Mesenchymal stem cell (in vitro differentiated cells and primary cell): ENCODE results near the gene TSFM.

Source experiments
- DNase-seq: peaks from one replicate; pipeline ENCODE4 v3.0.0-alpha.2; 2013
- H2AFZ ChIP-seq: one replicate; pipeline ENCODE4 v1.6.1; 2013; ENCODE audit warnings: low read depth, mild to moderate bottlenecking, control low read depth, inconsistent platforms, low read length, moderate library complexity
- H2AK5ac ChIP-seq: 2 replicates; pipeline ENCODE4 v1.6.1; 2013; ENCODE audit warnings: low read length, moderate library complexity, mild to moderate bottlenecking, inconsistent platforms; ENCODE audit not compliant: severe bottlenecking
- H2BK120ac ChIP-seq: one replicate; pipeline ENCODE4 v1.6.1; 2013; ENCODE audit warnings: low read depth, mild to moderate bottlenecking, inconsistent platforms, low read length, moderate library complexity
- H2BK12ac ChIP-seq, 2 experiments: one replicate each; pipeline ENCODE4 v1.6.1; 2013; ENCODE audit warnings: inconsistent platforms in 2 of 2, low read length in 2 of 2, mild to moderate bottlenecking in 2 of 2, moderate library complexity in 2 of 2, control low read depth in 1 of 2
- H2BK15ac ChIP-seq: one replicate; pipeline ENCODE4 v1.6.1; 2013; ENCODE audit warnings: mild to moderate bottlenecking, low read depth, inconsistent platforms; ENCODE audit not compliant: poor library complexity, severe bottlenecking
- H2BK5ac ChIP-seq: 2 replicates; pipeline ENCODE4 v1.6.1; 2013; ENCODE audit warnings: low read depth, mild to moderate bottlenecking, low read length, control low read depth, inconsistent platforms; ENCODE audit not compliant: poor library complexity, severe bottlenecking
- H3K14ac ChIP-seq, 2 experiments: one replicate each; pipeline ENCODE4 v1.6.1; 2013; ENCODE audit warnings: inconsistent platforms in 2 of 2, low read length in 2 of 2, control low read depth in 1 of 2, mild to moderate bottlenecking in 1 of 2, moderate library complexity in 1 of 2
- H3K18ac ChIP-seq, 2 experiments: one replicate each; pipeline ENCODE4 v1.6.1; 2013; ENCODE audit warnings: inconsistent platforms in 2 of 2, low read length in 2 of 2, control low read depth in 1 of 2, low read depth in 1 of 2, mild to moderate bottlenecking in 1 of 2
- H3K23ac ChIP-seq, 2 experiments: one replicate each; pipeline ENCODE4 v1.6.1; 2013; ENCODE audit warnings: inconsistent platforms in 2 of 2, low read length in 2 of 2, mild to moderate bottlenecking in 2 of 2, moderate library complexity in 2 of 2, control low read depth in 1 of 2
- H3K27ac ChIP-seq: 2 replicates; pipeline ENCODE4 v1.5.1; 2013; ENCODE audit warnings: mild to moderate bottlenecking, moderate library complexity, low read length, control low read depth, inconsistent platforms; ENCODE audit not compliant: poor library complexity, severe bottlenecking
- H3K27me3 ChIP-seq, 2 experiments: 2 replicates each; pipeline versions ENCODE4 v1.6.1 to v1.7.0; 2013; ENCODE audit warnings: low read length in 2 of 2, mild to moderate bottlenecking in 2 of 2, moderate library complexity in 2 of 2, control low read depth in 1 of 2, inconsistent platforms in 1 of 2; ENCODE audit not compliant: control insufficient read depth in 1 of 2, insufficient read depth in 1 of 2
- H3K36me3 ChIP-seq, 2 experiments: 2 replicates each; pipeline versions ENCODE4 v1.6.1 to v1.7.0; 2013; ENCODE audit warnings: low read length in 2 of 2, control low read depth in 1 of 2, inconsistent platforms in 1 of 2, low read depth in 1 of 2, mild to moderate bottlenecking in 1 of 2; ENCODE audit not compliant: insufficient read depth in 2 of 2, control insufficient read depth in 1 of 2
- H3K4ac ChIP-seq, 2 experiments: one replicate each; pipeline ENCODE4 v1.6.1; 2013; ENCODE audit warnings: inconsistent platforms in 2 of 2, low read length in 2 of 2, mild to moderate bottlenecking in 2 of 2, moderate library complexity in 2 of 2, control low read depth in 1 of 2, low read depth in 1 of 2
- H3K4me1 ChIP-seq: 2 replicates; pipeline ENCODE4 v1.6.1; 2013; ENCODE audit warnings: low read depth, low read length, control low read depth; ENCODE audit not compliant: control insufficient read depth, insufficient read depth
- H3K4me2 ChIP-seq: 2 replicates; pipeline ENCODE4 v1.6.1; 2013; ENCODE audit warnings: low read length, mild to moderate bottlenecking, inconsistent platforms; ENCODE audit not compliant: poor library complexity, severe bottlenecking
- H3K4me3 ChIP-seq, 2 experiments: 2 replicates each; pipeline versions ENCODE4 v1.5.1 to v1.7.0; 2013; ENCODE audit warnings: low read length in 2 of 2, mild to moderate bottlenecking in 2 of 2, control low read depth in 1 of 2, low read depth in 1 of 2; ENCODE audit not compliant: insufficient read depth in 1 of 2
- H3K79me1 ChIP-seq: replicated peaks from 2 replicates; pipeline ENCODE4 v1.6.1; 2013; ENCODE audit warnings: mild to moderate bottlenecking, control low read depth, low read length, inconsistent platforms; ENCODE audit not compliant: poor library complexity, severe bottlenecking
- H3K9ac ChIP-seq: 2 replicates; pipeline ENCODE4 v1.7.0; 2013; ENCODE audit warnings: mild to moderate bottlenecking, low read length, moderate library complexity
- H3K9me3 ChIP-seq: 2 replicates; pipeline ENCODE4 v1.7.0; 2013; ENCODE audit warnings: mild to moderate bottlenecking, low read length; ENCODE audit not compliant: control insufficient read depth
- H4K8ac ChIP-seq: one replicate; pipeline ENCODE4 v1.6.1; 2013; ENCODE audit warnings: inconsistent platforms, mild to moderate bottlenecking, low read length, moderate library complexity
- H4K91ac ChIP-seq: one replicate; pipeline ENCODE4 v1.6.1; 2013; ENCODE audit warnings: mild to moderate bottlenecking, low read length, inconsistent platforms
- WGBS: methylation state at CpG from one replicate; pipeline ENCODE4 v1.1.7; 2013; ENCODE audit warnings: mixed read lengths; 5-methylcytosine and 5-hydroxymethylcytosine counted together

The TSFM gene

DNA sequence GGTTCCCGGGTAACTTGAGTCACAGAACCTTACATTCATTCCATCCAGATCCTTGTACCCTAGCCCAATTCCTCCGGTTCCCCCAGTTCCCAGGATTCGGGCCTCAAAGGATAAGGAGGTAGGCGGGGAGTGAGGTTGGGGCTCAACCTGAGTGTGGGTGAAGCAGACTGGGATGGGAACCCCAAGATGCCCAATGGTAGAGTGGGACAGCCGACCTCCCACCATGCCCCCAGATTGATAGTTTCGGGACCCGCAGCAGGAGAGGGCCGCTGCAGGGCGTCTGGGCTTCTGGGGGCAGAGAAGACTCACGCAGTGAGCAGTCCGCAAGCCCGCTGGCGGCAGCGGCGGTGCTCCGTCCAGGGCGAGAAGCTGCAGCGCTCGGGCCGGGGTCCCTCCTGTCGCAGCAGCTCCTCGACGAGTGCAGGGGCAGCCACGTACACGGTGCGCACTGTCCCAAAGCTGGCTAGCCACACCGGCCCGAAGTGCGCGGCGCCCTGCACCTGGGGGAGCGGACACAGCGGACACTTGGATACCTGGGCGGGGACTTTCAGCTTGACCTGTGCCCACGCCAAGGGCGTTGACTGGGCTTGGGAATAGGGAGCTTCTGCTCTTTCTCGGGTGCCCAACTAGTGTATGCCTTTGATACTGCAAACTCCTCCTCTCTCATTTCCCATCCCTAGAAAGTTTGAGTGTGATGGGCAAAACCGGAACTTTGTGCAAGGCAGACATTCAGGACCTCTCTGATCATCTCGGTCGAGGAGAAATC lies 16.7 kb upstream of the TSFM start:
- no peak overlapping the region for H3K27ac ChIP-seq
- H3K79me1 ChIP-seq = peaks cover 8% of the 10 kb centered on the region
- H4K91ac ChIP-seq = no peak overlapping the region
- peak overlapping the region; percentile 31 for H3K9ac ChIP-seq
- H3K14ac ChIP-seq = no peak overlapping the region
- no peak overlapping the region for H3K18ac ChIP-seq
- H3K9me3 ChIP-seq = no peaks in the 10 kb centered on the region
- H3K23ac ChIP-seq = peak overlapping the region in 1 of 2 experiments; percentile 71
- no peak overlapping the region for H2AK5ac ChIP-seq
- DNase-seq = no peak
- no peak overlapping the region for H4K8ac ChIP-seq
- no peak overlapping the region for H2BK12ac ChIP-seq
- peak overlapping the region; percentile 59 for H3K4me2 ChIP-seq
- H3K4me1 ChIP-seq = peaks cover 27% of the 10 kb centered on the region
- H2BK120ac ChIP-seq = no peak overlapping the region
- no peak overlapping the region for H3K4ac ChIP-seq
- 13% methylated on average over 37 of the region's 40 CpGs for WGBS
- H2AFZ ChIP-seq = no peak overlapping the region
- H2BK15ac ChIP-seq = no peak overlapping the region
- peak overlapping the region; percentile 35 to 73 for H3K4me3 ChIP-seq
- H3K27me3 ChIP-seq = peaks cover 52 to 58% of the 10 kb centered on the region in 2 experiments
- H2BK5ac ChIP-seq = no peak overlapping the region
- peaks cover 21 to 29% of the 10 kb centered on the region in 2 experiments for H3K36me3 ChIP-seq

DNA sequence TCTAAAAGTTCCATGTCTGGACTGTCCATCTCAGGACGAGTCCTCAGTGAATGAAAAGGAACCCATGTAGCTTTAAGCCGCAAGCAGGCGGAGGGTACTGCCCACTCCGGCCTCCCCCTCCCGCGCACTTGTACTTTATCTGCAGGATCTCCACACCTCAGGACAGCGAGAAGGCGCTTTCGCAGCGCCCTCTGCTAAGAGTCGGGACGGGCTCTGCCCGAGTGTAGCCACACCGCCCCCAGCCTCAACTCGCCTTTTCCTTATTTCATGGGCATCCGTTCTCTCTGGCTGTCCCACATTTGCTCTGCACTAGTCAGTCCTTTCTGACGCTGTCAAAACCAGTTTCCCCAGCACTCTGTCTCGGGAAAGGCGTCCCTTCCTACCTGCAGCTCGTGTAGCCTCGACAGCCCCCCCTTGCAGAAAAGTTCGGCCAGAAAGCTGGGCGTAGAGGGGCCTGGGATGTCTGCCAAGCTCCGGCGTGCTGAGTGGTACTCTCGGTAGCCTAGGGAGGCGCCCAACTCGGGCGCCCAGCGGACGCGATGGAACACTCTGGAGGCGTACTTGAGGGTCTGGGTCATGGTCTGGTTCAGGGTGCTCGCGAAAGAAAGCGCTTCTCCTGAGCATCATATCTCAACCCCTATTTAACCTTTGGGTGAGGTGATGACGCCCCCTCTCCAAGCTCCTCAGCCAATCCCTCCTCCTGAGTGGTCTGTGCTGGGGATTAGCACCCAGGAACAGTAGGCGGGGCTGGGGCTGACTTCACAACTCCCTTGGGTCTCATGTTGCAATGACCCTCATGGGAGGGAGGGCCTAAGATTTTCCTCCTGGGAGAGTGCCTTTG lies 15.9 kb upstream of the TSFM start, which contains the start of gene CYP27B1:
CYP27B1 (minus strand) TSS at position 615 of the 841 bp plus-strand sequence; CDS start at position 578, 37 bp downstream.
- H2AFZ ChIP-seq = no peak within 1 kb of the TSS

DNA sequence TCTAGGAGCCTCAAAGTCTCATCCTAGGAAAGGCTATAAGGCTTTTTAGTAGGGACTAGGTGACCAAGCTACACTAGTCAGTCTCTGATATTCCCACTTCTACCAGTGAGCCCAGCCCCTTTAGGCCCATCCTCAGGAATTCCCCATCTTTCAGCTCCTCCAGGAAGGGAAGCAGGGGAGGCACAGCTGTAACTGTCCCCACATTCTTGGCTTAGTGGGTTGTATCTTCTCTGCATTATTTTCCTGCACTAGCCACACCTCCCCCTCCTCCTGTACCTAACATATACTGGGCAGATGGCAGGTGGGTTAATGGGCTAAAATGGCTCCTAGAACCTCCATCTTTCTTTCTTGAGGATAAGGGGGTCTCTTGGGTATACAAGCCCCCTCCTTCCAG lies 15.3 kb upstream of the TSFM start:
- H3K9me3 ChIP-seq = no peaks in the 10 kb centered on the region
- no peak overlapping the region for H2BK5ac ChIP-seq
- no peak overlapping the region for H4K91ac ChIP-seq
- no peak overlapping the region for H2BK120ac ChIP-seq
- no peak overlapping the region for H2AFZ ChIP-seq
- no peak overlapping the region for H3K18ac ChIP-seq
- H3K23ac ChIP-seq = no peak overlapping the region
- H3K36me3 ChIP-seq = peaks cover 21 to 30% of the 10 kb centered on the region in 2 experiments
- H3K14ac ChIP-seq = no peak overlapping the region
- H3K79me1 ChIP-seq = peaks cover 9% of the 10 kb centered on the region
- no peak overlapping the region for H3K4me2 ChIP-seq
- peaks cover 47 to 55% of the 10 kb centered on the region in 2 experiments for H3K27me3 ChIP-seq
- H3K27ac ChIP-seq = no peak overlapping the region
- no peak overlapping the region for H2AK5ac ChIP-seq
- DNase-seq = no peak
- no peak overlapping the region for H3K4ac ChIP-seq
- no peak overlapping the region for H2BK15ac ChIP-seq
- H4K8ac ChIP-seq = no peak overlapping the region
- peaks cover 32% of the 10 kb centered on the region for H3K4me1 ChIP-seq
- no peak overlapping the region for H3K9ac ChIP-seq
- H3K4me3 ChIP-seq = no peak overlapping the region
- no peak overlapping the region for H2BK12ac ChIP-seq

More for the DNA sequence above, 15.9 kb upstream of the TSFM start, which contains the start of gene CYP27B1:
- H2BK12ac ChIP-seq = peak within 1 kb of the TSS in 1 of 2 experiments; percentile 25
- peak within 1 kb of the TSS; percentile 50 for H3K4me2 ChIP-seq
- WGBS = 4% methylated on average over 37 of the region's 38 CpGs
- H2AK5ac ChIP-seq = no peak within 1 kb of the TSS
- peaks cover 9% of the 10 kb centered on the region for H3K79me1 ChIP-seq
- H3K4me1 ChIP-seq = peaks cover 32% of the 10 kb centered on the region
- no peaks in the 10 kb centered on the region for H3K9me3 ChIP-seq
- no peak for DNase-seq
- H4K8ac ChIP-seq = no peak within 1 kb of the TSS
- H3K4me3 ChIP-seq = peak within 1 kb of the TSS; percentile 3 to 73
- H3K18ac ChIP-seq = peak within 1 kb of the TSS in 1 of 2 experiments; percentile 22
- no peak within 1 kb of the TSS for H3K27ac ChIP-seq
- no peak within 1 kb of the TSS for H4K91ac ChIP-seq
- H3K4ac ChIP-seq = no peak within 1 kb of the TSS
- H3K14ac ChIP-seq = no peak within 1 kb of the TSS
- peak within 1 kb of the TSS in 1 of 2 experiments; percentile 60 for H3K23ac ChIP-seq
- H2BK15ac ChIP-seq = peak within 1 kb of the TSS; percentile 20
- no peak within 1 kb of the TSS for H2BK120ac ChIP-seq
- H3K36me3 ChIP-seq = peaks cover 21 to 30% of the 10 kb centered on the region in 2 experiments
- H3K9ac ChIP-seq = peak within 1 kb of the TSS; percentile 31
- peaks cover 50 to 56% of the 10 kb centered on the region in 2 experiments for H3K27me3 ChIP-seq
- H2BK5ac ChIP-seq = no peak within 1 kb of the TSS

DNA sequence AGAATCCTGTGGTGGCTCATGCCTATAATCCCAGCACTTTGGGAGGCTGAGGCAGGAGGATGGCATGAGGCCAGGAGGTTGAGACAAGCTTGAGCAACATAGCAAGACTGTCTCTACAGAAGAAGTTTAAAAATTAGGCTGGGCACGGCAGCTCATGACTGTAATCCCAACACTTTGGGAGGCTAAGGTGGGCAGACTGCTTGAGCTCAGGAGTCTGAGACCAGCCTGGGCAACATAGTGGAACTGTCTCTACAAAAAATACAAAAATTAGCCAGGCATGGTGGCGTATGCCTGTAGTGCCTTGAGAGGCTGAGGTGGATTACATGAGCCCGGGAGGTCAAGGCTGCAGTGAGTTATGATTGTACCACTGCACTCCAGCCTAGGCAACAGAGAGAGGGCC lies 14.7 kb upstream of the TSFM start:
- no peak overlapping the region for H3K4me3 ChIP-seq
- H3K36me3 ChIP-seq = peaks cover 21 to 30% of the 10 kb centered on the region in 2 experiments
- H3K79me1 ChIP-seq = peaks cover 10% of the 10 kb centered on the region
- no peak overlapping the region for H3K4ac ChIP-seq
- H2BK5ac ChIP-seq = no peak overlapping the region
- H2BK12ac ChIP-seq = no peak overlapping the region
- H3K9ac ChIP-seq = no peak overlapping the region
- H3K27me3 ChIP-seq = peaks cover 47 to 49% of the 10 kb centered on the region in 2 experiments
- H4K8ac ChIP-seq = no peak overlapping the region
- H3K4me2 ChIP-seq = no peak overlapping the region
- no peak overlapping the region for H3K14ac ChIP-seq
- peaks cover 32% of the 10 kb centered on the region for H3K4me1 ChIP-seq
- no peak overlapping the region for H2BK15ac ChIP-seq
- H2AFZ ChIP-seq = no peak overlapping the region
- WGBS = 97% methylated on average over 2 of the region's 3 CpGs
- no peaks in the 10 kb centered on the region for H3K9me3 ChIP-seq
- H3K18ac ChIP-seq = no peak overlapping the region
- H2BK120ac ChIP-seq = no peak overlapping the region
- no peak for DNase-seq
- no peak overlapping the region for H4K91ac ChIP-seq
- H2AK5ac ChIP-seq = no peak overlapping the region
- no peak overlapping the region for H3K23ac ChIP-seq
- no peak overlapping the region for H3K27ac ChIP-seq
